HG03432 (cell line): ENCODE data around the gene GOLGA8N.
"Not testable (repeated sequence)": the region's sequence is repeated elsewhere in the genome, so short reads cannot be mapped to it uniquely, and the experiment has no call there.

Source experiments
- ATAC-seq: cut with Tn5 transposase; IDR thresholded peaks from one replicate; pipeline ENCODE4 v1.9.1; 2021; ENCODE audit warnings: mild to moderate bottlenecking, moderate library complexity; ENCODE audit not compliant: unreplicated experiment

Gene GOLGA8N

DNA sequence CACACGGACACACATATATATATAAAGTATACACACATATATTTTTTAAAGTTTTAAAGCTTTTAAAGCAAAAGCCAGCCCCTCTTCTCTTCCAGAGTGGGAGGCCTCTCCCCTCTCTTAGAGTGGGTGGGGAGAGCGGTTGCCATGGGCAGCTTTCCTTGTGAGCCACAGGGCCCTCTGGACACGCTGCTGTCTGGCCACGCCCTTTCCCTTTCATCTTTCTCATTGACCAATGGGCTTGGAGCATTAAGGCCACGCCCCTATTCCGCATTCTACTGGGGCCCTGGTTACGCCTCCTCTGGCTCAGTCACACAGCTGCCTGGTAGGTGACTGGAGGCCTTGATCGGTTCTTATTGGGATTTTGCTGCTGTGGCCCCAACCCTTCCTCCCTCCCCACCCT lies at the start of gene GOLGA8N:
Gene GOLGA8N, plus strand, starts transcription at position 306 of the 400 bp plus-strand sequence.
- ATAC-seq, result not testable (repeated sequence)

DNA sequence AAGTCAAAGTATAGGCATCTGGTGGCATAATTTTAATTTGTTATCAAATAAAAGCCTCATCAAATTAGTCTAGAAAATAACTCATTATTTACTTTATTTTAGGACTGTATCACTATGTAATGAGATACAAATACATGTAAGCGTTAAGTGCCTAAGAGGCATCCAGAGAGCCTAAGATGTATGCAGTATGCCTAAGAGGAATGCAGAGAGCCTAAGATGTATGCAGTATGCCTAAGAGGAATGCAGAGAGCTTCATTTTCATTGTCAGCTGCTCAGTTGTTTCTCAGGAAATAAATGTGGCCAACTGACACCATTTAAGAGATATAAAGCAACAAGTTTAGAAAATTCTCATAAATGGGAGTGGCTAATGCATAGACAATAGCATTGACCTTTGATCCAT lies 49.8 kb upstream of the GOLGA8N start:
- not testable (repeated sequence) for ATAC-seq

DNA sequence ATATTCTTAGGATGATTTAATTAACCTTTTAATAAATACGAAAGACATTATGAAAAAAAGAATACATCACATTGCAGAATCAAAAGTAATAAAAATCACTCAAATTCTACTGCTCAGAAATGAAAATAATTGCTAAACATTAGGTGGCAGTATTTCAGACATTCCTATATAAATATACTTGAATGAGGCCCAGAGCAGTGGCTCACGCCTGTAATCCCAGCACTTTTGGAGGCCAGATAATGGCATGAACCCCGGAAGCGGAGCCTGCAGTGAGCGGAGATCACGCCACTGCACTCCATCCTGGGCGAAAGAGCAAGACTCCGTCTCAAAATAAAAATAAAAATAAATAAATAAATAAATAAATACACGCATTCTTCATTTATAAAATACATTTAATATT lies 48.1 kb upstream of the GOLGA8N start:
- not testable (repeated sequence) for ATAC-seq

GRCh38 chr15:32554587-32554986 lies 38.7 kb upstream of the GOLGA8N start:
- not testable (repeated sequence) for ATAC-seq

GRCh38 chr15:32562198-32562597 lies 31.1 kb upstream of the GOLGA8N start:
- ATAC-seq, result not testable (repeated sequence)

DNA sequence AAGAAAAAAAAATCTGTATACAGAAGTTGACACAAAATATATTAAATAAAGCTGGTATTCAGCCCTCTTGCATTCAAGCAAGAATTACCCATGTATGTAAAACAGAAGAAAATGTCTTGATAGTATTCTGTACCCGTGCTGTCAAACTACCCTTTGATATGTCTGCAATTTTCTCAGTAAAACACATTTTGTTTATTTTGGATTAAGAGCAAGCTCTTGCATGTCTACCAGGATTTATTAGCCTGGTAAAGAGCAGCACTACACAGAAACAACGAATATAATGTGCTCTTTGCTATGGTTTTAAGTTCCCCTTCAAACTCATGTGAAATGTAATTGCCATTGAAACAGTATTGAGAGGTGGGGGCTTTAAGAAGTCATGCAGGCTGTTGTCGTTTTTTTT lies 24.3 kb upstream of the GOLGA8N start:
- not testable (repeated sequence) for ATAC-seq

DNA sequence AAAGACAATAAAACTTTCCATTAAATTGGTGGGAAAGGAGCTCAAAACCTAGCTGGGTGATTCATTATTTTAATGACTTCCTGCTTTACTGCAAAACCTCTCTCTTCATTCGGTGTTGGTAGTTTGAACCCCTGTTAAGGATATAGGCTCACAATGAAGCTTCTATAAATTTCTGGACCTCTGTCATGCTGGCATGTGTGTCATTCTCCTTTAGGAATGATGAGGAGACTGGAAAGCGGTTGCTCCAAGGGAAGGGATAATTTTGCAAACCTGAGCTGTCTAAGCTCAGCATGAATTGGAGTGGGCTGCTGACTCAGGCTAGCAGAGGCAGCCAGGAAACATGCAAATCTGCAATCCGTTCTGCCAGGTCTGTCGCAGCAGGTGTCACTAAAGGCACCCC lies 14.8 kb upstream of the GOLGA8N start:
- not testable (repeated sequence) for ATAC-seq

- ATAC-seq, result not testable (repeated sequence)
Observed at GRCh38 chr15:32585844-32586243, 7.4 kb upstream of the GOLGA8N start.

DNA sequence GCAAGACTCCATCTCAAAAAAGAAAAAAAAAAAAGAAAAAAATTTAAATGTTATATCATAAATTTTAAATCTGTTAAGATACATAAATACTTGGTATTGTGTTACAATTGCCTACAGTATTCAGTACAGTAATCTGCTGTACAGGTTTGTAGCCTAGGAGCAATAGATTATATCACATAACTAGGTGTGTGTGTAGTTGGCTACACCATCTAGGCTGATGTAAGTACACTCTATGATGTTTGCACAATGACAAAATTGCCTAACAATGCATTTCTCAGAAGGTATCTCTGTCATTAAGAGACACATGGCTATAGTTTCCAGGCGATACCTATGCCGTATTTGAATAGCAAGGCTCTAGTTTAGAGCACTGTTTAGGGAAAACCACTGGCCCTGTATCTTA lies 16.3 kb downstream of the GOLGA8N start:
- ATAC-seq, result not testable (repeated sequence)

- not testable (repeated sequence) for ATAC-seq
Observed at GRCh38 chr15:32610719-32611118, 17.5 kb downstream of the GOLGA8N start.

GRCh38 chr15:32614712-32615050 lies 21.4 kb downstream of the GOLGA8N start:
- peak; percentile 27 for ATAC-seq

DNA sequence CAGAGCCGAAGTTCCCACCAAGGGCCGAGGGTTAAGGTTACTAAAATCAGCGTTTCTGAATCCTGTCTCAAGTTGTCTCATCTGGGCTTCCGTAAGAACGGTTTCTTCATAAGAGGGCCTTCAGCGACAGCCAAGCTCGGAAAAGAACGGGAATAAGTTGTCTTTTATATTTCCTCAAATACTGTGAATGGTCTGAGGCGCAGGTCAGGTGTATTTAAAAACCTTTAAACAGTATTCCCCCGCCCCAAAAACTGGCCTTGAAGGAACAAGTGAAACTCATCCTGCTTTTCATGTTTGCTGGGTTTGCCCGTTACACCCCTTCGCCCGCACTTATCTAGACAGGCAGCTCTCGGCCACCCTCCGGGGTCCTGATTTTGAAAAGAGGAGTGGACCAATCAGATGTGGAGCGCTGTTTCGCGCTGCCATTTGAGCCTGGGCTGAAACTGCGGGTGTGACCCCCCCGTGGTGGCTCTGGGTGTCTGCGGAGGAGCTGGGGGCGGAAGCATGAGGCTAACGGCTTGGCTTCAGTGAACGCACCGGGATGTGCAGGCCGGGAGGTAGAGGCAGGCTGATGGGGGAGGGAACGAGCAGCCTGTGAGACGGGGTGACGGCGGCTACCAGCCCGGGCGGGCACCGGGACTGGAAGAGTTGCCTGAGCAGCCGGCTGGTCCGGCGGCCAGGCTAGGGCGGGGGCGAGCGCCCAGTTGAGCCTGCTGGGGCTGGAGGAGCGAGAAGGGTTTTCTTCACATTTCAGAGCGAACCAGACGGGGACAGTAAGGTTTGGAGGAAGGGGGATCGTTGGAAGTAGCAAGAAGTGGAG lies 22.0 kb downstream of the GOLGA8N start, which contains the start of gene ARHGAP11A:
Gene ARHGAP11A, plus strand, starts transcription at position 454 of the 820 bp plus-strand sequence. CDS start 708 bp downstream, outside the sequence.
- peak; percentile 83 for ATAC-seq

DNA sequence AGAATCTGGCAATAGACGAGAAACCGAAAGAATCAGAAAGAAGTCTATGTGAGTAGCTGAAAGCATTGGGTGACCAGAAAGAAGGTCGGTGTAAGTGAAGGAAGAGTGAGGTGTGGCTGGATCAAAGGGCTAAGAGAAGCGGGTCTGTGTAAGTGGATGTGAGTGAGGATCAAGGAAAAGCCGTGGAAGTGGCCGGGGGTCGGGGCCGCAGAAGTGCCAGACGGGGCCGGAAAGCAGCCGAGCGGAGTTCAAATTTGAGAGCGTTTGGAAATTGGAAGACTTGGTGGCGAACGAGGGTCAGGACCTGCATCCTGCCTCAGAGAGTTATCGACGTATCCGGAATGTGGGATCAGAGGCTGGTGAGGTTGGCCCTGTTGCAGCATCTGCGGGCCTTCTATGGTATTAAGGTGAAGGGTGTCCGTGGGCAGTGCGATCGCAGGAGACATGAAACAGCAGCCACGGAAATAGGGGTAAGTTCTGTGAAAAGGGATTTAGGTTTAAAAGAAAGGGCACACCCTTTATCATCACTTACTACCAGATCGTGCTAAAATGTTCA lies 22.7 kb downstream of the GOLGA8N start:
- ATAC-seq, result peak; percentile 25

GRCh38 chr15:32636410-32636809 lies 43.2 kb downstream of the GOLGA8N start:
- ATAC-seq, result no peak

DNA sequence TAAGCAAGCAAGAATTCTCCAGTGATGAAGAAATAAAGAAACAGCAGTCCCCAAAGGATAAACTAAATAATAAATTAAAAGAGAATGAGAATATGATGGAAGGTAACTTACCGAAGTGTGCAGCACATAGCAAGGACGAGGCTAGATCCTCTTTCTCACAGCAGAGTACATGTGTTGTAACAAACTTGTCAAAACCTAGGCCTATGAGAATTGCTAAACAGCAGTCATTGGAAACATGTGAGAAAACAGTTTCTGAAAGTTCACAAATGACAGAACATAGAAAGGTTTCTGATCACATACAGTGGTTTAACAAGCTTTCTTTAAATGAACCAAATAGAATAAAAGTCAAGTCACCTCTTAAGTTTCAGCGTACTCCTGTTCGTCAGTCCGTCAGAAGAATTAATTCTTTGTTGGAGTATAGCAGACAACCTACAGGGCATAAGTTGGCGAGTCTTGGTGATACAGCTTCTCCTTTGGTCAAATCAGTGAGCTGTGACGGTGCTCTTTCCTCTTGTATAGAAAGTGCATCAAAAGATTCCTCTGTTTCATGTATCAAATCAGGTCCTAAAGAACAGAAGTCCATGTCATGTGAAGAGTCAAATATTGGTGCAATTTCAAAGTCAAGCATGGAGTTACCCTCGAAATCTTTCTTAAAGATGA lies 43.8 kb downstream of the GOLGA8N start:
- no peak for ATAC-seq

DNA sequence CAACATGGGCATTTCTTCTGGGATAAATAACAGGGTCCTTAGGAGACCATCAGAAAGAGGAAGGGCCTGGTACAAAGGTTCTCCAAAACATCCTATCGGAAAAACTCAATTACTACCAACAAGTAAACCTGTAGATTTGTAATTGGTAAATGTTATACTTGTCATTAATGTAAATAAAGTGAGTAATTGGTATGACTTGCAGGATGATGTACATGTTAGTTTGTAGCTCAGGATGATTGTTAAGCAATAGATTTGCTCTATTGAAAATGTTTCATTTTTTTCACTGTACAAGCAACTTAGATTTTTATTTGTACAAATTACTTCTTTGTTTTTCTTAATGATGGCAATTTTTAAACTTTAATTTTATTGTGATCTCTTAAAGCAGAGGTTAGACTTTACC lies 44.4 kb downstream of the GOLGA8N start:
- ATAC-seq, result no peak

- no peak for ATAC-seq
Observed at GRCh38 chr15:32641517-32642059, 48.3 kb downstream of the GOLGA8N start, which contains the start of gene SCG5. SCG5 (plus strand) TSS chr15:32641710; CDS start chr15:32643593, 1,883 bp downstream.

GRCh38 chr15:32642667-32643435 lies 49.6 kb downstream of the GOLGA8N start:
- no peak for ATAC-seq

GRCh38 chr15:32643907-32644445 lies 50.7 kb downstream of the GOLGA8N start:
- ATAC-seq, result no peak

DNA sequence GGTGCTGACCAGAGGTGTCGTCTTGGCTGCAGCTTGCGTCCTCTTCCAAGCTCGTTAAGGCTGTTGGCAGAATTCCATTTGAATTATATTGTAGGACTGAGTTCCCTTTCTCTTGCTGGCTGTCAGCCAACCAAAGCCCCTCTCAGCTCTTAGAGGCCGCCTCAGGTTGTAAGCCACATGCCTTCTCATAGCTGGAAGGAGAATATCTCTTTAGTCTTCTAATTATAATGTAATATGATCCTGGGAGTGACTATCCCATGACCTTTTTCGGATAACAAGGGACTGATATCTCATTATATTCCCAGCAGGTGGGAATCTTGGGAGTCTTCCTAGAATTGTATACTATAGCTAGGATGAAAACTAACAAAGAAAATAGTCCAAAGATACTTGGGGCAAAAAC lies 53.0 kb downstream of the GOLGA8N start:
- no peak for ATAC-seq
